Kidney epithelial cell (primary cell): ENCODE results near the gene HEPN1. TPM values are rescaled to one million over a fixed set of nuclear protein-coding genes. Genes with fewer than 3 reads are reported as not detected.

Experiments
- DNase-seq: peaks from one replicate; pipeline ENCODE4 v3.0.0-alpha.2; 2010; ENCODE audit warnings: low read depth
- H3K27me3 ChIP-seq: 2 replicates; pipeline ENCODE4 v1.6.0; 2011; ENCODE audit warnings: low read length; ENCODE audit not compliant: control insufficient read depth, insufficient read depth
- H3K36me3 ChIP-seq: 2 replicates; pipeline ENCODE4 v1.5.1; 2011; ENCODE audit warnings: low read length; ENCODE audit not compliant: control insufficient read depth, insufficient read depth
- H3K4me3 ChIP-seq: 2 replicates; pipeline ENCODE4 v1.5.1; 2011; ENCODE audit warnings: low read depth, mild to moderate bottlenecking, control low read depth, low read length
- CTCF ChIP-seq: IDR thresholded peaks from 2 replicates; pipeline ENCODE4 v1.5.1; 2011; ENCODE audit warnings: mild to moderate bottlenecking, moderate library complexity, low read length, control low read depth, inconsistent platforms; ENCODE audit not compliant: insufficient read depth, poor library complexity, severe bottlenecking
- total RNA-seq: library from RNA; depleted of rRNA; stranded (reverse); fragments of >200 nt; gene quantifications from 2 replicates; pipeline ENCODE4 v1.2.3, GENCODE V29; 2015

Gene HEPN1
- total RNA-seq, 1 donor from 2014 or later: not detected

GRCh38 chr11:124877631-124877909 lies 41.5 kb upstream of the HEPN1 start:
- no peak for TF ChIP-seq CTCF
- no peak for DNase-seq
- Histone ChIP-seq H3K4me3 (no peak overlapping the region), H3K36me3 (no peaks in the 10 kb centered on the region), H3K27me3 (peaks cover 19% of the 10 kb centered on the region)

- H3K4me3 ChIP-seq: no peak overlapping the region
- H3K36me3 ChIP-seq: no peaks in the 10 kb centered on the region
- TF ChIP-seq CTCF: no peak
- H3K27me3 ChIP-seq: peaks cover 13% of the 10 kb centered on the region
- DNase-seq: no peak
These were observed 40.9 kb upstream of the HEPN1 start for GRCh38 chr11:124877910-124878758.

DNA sequence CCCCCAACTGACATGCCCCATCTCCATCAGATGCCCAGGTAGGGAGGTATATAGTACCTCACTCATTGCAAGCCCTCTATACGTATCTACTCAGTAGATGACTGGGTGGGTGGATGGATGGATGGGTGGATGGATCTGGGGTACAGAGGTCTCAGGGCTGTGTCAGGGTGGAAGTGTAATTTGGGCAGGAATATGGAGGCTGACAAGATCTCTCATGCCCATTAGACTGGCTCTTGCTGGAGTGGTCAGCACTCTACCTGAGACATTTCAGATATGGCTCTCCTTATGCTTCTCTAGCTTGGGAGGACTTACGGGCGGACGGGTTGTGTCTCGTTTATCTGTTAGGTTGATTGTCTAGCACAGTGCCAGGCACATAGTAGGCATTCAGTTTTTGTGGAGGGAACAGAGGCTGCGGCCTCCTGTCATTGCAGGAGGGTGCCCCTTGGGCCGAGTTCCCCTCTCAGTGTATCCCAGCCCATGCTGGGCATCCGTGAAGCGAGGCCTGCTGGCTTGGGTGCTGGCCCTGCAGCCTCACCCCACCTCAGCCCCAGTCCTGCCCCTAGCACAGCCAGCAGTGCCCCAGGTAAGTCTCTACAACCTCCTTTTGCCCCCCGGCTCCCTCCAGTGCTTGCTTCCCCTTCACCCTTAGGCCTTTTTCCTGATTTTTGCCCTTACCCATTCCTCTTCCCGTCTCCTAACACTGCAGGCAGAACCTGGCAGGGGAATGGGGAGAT lies 40.1 kb upstream of the HEPN1 start:
- H3K4me3 ChIP-seq: no peak overlapping the region
- peaks cover 9% of the 10 kb centered on the region for H3K27me3 ChIP-seq
- TF ChIP-seq CTCF: no peak
- DNase-seq: no peak
- H3K36me3 ChIP-seq: no peaks in the 10 kb centered on the region

DNA sequence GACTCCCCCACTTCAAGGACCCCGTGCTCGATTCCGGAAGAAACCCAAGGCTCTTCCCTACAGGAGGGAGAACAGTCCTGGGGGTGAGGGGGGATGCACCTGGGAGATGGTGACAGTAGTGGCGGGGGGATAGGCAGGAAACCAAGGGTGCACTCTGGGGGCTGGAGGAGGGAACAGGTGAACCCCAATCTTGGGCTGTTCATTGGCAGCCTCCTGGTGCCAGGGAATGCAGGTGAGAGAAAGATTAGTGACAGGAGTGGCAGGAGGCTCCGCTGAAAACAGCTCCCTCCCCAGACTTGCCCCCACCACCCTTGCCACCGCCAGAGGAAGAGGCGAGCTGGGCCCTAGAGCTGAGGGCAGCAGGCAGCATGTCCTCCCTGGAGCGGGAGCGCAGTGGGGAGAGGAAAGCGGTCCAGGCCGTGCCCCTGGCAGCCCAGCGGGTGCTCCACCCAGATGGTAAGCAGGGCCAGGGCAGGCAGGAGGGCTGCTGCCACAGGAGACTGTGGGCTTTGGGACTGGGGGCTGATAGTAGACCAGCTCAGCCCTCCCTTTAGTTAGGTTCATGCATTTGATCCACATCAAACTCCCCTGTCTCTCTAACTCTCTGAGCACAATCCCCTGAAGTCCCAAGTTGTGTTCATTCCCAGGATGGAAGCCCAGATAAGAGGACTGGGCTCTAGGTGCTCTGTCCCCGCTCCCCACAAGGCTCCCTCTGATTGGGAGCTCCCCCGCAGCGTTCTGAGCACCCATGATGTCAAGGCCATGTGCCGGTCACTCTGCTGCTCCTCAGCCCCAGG lies 39.4 kb upstream of the HEPN1 start:
- H3K36me3 ChIP-seq: no peaks in the 10 kb centered on the region
- H3K4me3 ChIP-seq: no peak overlapping the region
- peaks cover 8% of the 10 kb centered on the region for H3K27me3 ChIP-seq
- DNase-seq: no peak
- TF ChIP-seq CTCF: no peak

DNA sequence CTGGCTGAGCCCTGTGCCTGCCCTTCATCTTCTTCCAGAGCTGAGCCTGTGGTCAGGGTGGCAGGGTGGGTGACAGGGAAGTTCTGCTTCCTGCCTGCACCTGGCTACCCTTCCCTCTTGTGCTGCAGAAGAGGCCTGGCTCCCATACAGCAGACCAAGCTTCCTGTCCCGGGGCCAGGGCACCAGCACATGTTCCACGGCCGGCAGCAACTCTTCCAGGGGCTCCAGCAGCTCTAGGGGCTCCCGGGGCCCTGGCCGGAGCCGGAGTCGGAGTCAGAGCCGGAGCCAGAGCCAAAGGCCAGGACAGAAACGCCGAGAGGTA lies 38.8 kb upstream of the HEPN1 start:
- H3K27me3 ChIP-seq: peaks cover 8% of the 10 kb centered on the region
- DNase-seq: no peak
- H3K4me3 ChIP-seq: no peak overlapping the region
- no peaks in the 10 kb centered on the region for H3K36me3 ChIP-seq
- TF ChIP-seq CTCF: no peak
